Stimulated activated CD4-positive, alpha-beta T cell treated with anti-CD3 and anti-CD28 coated beads, Interleukin-4, amount 100 ng/mL, for 1 hour (primary cell): ENCODE measurements around the gene PRKG1.

Experiments used
- DNase-seq: peaks from one replicate; pipeline ENCODE4 v3.0.0-alpha.2; 2020

Gene PRKG1

DNA sequence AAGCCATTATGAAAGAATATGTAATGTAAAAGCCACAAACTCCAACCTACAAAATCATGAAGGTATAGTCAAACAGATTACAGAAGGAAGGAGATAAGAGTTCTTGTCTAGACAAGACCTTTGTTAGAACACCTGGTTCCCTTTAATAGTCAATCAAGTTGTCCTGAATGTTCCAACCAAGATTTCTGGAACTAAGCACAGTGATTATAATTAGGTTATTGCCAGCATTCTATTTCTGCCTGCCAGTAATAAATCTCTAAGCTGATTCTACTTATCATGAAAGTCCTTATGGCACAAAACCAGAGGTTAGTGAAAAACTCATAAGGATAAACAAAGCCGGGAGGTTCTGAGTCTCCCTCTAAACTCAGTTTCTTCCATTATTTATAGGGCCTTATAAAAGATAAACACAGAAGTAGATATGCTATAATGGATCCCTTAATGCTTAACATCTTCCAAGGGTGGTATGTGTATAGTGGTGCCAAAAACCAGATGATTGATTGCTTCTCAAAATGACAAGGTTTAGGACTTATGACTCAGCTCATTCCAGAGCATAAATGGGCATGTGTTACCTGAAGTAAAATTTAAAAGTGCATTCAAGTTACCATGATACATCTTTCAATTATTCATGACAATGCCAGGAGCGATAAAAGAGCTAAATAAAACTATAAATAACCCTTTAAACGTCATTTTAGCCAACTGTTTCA is 387.9 kb downstream of the PRKG1 start:
- DNase-seq, result no peak

GRCh38 chr10:51468424-51468823 is 394.1 kb downstream of the PRKG1 start:
- DNase-seq, result no peak

- DNase-seq, result no peak
Observed at GRCh38 chr10:51469686-51470085, 395.4 kb downstream of the PRKG1 start.

DNA sequence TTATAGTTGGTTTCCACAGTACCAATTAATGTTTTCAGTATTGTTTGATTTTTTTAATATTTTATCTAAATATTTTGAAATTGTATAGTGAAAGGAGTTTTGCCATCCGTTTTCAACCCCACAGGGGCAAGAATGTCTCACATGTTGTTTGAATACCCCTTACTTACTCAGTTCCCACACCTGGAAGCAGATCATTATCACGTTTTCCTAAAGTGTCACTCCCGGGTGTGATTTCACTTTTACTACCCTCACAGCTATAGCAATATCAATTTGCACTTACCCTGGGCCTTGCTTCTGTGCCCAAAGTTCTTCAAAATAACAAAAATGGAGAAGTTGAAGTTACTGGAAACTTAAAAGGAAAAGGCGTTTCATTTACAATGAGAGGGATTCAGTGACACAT is 397.0 kb downstream of the PRKG1 start:
- DNase-seq, result no peak

GRCh38 chr10:51472154-51472553 is 397.9 kb downstream of the PRKG1 start:
- no peak for DNase-seq

DNA sequence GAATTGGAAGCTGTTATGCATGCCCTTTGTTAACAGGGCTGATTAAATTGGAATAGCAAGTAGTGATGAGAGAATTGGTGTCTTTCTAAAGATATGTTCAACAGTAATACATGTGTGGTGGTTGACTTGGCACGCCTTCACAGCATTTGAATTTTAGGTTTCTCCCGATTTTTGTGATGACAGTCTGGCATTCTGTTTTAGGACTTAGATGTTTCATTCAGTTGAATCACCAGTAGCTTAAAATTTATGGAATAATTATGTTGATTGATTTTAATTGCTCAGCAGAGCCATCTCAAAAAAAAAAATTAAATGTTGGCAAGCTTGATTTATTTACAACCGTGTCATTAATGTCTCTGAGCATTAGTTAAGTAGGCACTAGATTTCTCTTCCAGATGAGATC is 405.4 kb downstream of the PRKG1 start:
- no peak for DNase-seq

DNA sequence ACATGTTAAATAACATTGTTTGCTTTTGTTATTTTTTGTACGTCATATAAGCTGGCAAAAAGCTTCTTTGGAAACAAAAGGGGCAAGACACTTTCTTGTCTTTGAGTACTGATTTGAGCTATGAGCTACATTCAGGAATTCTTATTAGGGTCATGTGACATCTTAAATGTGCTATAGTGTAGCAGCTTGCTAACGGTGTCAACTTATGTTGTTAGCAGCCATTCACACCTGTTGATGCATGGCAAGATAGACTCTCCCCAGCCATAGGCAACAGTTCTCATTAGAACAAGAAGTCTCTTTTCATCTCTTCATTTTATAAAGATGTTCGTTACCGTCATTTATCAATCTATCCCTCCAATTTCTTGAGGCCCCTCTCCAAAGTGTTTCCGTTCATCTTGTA is 411.4 kb downstream of the PRKG1 start:
- DNase-seq, result no peak

GRCh38 chr10:51487576-51487975 is 413.3 kb downstream of the PRKG1 start:
- DNase-seq, result no peak

DNA sequence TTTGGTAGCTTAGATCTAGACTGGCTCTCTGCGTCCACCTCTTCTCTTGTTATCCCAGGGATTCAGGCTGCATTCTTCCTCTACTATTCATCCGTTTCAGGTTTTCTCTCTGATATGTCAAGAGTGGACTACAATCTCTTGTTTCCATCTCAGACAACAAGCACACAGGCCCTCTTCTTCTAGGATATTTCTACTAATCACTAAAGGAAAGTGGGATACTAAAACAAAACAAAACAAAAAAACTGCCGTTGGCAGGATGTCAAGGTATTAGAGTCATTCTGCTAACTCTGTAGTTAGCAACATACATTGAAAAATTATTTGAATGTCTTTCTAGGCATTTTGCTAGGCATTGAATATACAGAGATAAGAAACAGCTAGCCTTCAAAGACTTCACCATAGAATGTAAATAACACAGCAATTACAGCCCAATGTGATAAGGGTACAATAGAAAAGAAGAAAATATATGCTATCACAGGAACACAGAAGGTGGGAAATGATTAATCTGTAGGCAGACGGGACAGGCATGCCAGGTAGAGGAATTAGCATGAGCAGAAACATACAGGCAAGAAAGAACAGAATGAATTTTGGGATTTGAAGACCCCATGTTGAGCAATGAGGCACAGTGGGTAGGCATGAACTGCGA is 414.6 kb downstream of the PRKG1 start:
- DNase-seq, result no peak

DNA sequence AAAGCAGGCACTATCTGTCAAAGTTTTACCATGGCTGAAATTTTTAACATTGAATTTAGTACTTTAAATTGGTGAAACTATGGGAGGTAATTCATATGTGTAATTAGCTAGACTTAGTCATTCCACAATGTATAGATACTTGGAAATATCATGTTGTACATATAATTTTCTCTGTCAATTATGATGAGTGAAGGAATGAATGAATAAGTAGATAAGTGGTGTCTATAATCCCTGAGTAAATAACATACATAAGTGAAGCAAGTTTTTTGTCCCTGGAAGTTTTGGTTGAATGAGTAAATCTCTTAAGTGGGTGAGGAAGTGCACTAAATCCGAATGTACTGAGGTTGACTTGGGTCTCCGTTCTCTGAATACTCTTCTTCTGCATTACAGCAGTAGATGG is 424.1 kb downstream of the PRKG1 start:
- DNase-seq, result no peak

GRCh38 chr10:51501396-51501795 is 427.1 kb downstream of the PRKG1 start:
- DNase-seq, result no peak

GRCh38 chr10:51502124-51502523 is 427.8 kb downstream of the PRKG1 start:
- no peak for DNase-seq

DNA sequence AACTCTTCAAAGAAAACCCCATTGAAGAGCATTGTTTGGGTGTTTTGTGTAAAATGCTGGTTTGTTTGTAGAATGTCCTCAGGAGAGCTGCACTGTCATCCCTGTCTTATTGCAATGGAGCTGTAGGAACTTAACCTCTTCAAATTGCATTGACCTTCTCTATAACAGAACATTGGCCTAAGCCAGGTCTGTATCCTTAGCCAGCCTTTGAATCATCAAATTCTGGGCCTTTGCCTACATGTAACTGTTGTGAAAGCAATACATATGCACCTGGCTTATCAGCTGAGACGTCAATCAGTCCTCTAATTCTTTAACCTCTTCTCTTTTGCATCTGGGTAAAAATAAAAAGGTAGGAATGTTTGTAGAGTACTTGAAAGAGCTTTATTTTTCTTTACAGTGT is 429.1 kb downstream of the PRKG1 start:
- no peak for DNase-seq

DNA sequence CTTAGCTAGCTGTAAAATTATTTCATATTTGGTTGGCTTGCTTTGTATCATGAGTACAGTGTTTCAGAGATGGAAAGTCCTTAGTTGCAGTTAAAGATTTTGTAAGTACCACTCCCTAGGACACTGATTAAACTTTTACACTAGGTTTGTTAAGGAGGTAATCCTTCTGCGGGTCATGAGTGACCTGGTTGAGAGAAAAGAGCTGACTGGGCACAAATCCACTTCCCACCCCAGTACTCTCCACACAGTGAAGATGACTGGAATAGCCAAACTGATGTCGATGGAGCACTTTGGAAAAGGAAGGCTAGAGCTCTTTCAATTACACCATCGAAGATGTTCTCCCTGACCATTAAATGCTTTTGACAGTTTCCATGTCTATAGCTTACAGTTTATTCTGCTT is 433.2 kb downstream of the PRKG1 start:
- DNase-seq, result no peak

GRCh38 chr10:51508156-51508555 is 433.9 kb downstream of the PRKG1 start:
- DNase-seq, result no peak

DNA sequence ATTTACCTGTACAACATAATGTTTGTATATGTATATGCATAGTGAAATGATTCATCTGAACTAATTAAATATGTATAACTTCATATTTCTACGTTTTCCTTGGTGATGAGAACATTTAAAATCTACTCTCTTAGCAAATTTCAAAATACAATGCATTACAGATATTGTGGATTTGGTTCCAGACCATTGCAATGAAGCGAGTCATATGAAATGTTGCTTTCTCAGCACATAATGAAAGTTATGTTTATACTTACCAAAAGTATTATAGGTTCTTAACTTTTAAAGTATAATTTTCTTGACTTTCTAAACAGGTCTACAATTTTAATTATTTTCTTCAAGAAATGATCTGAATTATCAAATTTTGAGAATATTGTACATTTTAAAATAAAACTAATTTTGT is 435.9 kb downstream of the PRKG1 start:
- no peak for DNase-seq

DNA sequence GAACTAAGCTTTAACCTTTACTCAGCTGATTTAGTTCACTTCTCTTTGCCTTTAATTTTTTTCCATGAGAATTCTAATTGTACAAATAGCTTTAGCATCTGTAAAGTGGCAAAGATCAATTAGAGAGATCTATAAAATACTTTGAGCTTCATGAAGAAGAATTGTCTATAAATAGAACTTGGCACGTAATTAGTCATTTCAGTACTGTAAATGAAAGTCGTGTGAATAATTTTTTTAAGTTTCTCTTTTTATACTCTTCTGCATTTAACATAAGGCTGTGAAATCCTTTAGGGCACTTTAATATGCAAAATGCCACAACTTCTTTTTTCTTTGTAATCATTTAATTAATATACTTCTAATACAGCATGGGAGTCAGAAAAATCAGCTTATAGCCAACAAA is 447.3 kb downstream of the PRKG1 start:
- DNase-seq, result no peak

- DNase-seq, result no peak
Observed at GRCh38 chr10:51522858-51523257, 448.6 kb downstream of the PRKG1 start.

DNA sequence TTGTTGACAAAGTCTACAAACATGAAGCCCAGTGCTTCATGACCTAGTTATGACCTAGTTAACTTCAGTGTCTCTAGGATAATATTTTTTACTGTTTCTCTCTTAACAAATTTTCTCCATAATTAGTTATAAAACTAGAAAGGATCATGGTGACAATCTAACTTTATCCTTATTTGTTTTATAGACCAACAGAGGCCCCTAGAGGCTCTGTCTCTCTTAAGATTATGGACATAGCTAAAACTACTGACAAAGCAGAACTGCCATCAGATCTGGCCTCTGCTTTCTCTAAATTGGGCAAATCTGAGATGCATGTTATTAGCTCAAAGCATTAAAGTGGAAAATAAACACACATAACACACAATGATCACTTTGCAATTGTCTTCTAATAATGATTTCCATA is 449.2 kb downstream of the PRKG1 start:
- DNase-seq, result no peak

DNA sequence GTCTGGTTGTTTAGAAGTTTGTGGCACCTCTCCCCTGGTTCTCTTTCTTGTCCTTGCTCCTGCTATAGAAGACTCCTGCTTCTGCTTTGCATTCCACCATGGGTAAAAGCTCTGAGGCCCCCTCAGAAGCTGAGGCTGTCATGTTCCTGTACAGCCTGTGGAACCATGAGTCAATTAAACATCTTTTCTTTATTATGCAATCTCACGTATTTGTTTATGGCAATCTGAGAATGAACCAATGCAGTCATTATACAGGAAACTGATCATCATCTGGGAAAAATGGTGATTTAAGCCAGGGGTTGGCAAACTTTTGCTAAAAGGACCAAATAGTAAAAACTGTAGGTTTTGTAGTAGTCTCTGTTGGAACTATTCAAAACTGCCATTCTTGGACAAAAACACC is 449.8 kb downstream of the PRKG1 start:
- DNase-seq, result no peak

DNA sequence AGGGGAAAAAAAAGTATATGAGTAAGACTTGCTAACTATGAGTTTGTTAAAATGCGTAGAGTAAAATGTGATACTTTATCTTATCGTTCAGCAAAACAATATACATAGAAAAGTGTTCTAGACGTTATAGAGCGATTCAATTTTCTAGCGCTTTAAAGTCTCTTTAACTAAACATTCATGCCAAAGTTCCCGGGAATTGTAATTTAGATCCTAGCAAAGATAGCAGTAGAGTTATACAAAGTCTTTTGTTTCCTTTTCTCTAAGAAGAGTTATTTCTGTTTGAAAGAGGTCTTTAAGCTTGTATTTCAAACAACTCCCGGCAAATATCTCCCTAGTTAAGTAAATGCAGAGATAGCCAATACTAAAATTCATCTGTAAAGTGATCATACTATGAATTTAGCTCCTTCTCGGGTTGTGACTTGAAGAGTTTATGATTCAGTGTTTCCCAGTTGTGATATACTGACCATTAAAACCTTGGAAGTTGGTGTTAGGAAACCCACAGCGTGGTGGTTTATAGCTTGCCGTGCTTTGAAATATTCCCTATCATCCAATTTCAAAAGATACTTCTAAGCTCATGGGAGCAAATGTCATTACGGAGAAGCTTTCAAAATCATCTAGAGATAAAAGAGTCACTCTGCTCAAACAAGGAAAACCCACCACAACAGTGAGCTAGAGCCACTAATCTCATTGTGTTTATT is 453.4 kb downstream of the PRKG1 start:
- no peak for DNase-seq

DNA sequence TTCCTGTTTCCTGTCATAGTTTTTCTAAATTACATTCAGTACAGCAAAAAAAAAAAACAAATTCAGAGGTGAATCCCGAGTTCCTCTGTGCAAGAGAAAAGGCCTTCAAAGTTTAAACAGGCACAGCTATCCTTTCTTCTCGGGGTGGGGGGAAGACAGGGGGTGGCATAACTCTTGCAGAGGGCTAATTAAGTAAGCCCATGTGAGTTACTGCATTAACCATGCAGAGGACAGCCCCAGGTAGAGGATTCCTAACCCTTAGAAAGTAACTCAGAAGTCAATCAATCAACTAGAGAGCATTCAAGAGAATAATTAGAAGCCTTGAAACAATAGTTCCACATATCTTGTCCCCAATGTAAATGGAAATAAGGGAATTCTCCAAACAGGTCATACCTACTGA is 454.2 kb downstream of the PRKG1 start:
- DNase-seq, result no peak

DNA sequence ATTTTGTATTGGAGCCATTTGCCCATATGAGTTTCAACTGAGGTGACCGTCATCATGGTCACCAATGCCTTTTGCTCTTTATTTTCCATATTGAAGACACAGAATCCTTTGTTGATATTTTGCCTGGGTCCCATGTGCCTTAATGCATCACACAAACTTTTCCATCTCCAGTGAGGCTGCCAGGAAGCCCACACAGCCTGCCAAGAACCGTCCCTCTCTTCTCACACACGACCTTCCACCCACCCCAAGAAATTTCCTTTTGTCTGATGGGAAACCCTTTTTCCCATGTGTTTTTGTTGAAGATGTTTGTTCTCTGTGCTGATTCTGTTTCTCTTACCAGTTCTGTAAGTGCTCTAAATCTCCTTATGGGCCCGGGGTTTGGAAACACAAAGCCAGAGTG is 456.3 kb downstream of the PRKG1 start:
- no peak for DNase-seq

DNA sequence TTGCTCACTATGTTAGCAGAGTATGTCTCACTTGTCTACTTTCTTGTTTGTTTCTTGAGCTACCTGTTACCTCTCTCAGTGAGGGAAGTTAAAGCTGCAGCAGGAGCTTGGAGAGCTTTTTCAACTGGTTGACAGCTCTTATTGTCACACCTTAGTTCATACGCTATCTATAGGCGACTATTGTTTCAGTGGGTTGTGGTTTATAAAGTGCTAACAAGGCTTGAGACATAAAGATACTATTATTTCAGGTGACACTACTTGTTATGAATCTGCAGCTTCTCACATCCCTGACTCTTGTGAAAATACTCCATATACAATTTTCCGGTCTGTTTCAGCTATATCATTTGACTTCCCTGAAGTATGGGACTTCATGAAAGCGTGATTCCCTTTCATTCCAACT is 457.8 kb downstream of the PRKG1 start:
- DNase-seq, result no peak

DNA sequence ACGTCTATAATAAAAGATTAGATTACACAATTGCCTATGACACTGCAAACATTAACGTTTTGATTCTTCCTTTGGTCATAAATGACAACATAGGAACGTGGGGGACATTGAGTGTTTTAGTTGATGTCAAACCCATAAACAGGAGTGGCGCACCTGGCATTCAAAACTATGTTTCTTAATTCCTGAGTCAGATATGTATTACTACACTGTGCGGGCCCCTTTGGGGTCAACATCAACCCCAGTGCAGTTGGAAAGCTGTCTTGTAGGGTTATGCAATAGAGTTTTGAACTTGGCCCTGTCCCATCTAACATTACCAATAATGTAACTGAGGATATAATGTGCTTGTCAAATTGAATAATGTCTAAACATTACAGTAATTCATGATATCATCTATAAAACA is 468.6 kb downstream of the PRKG1 start:
- DNase-seq, result no peak
